Activated CD4-positive, alpha-beta T cell treated with anti-CD3 and anti-CD28 coated beads, Interleukin-2, amount 50 U/mL, for 16 hours (primary cell): ENCODE measurements around the gene MYCL.
A peak's percentile ranks its signal among the peaks of the same experiment; 100 is the strongest.
"Not testable (repeated sequence)": the region's sequence is repeated elsewhere in the genome, so short reads cannot be mapped to it uniquely, and the experiment has no call there.

Source experiments
- DNase-seq: peaks from one replicate; pipeline ENCODE4 v3.0.0-alpha.2; 2020

The MYCL gene

GRCh38 chr1:39915499-39916129, 13.9 kb upstream of the MYCL start:
- no peak for DNase-seq

DNA sequence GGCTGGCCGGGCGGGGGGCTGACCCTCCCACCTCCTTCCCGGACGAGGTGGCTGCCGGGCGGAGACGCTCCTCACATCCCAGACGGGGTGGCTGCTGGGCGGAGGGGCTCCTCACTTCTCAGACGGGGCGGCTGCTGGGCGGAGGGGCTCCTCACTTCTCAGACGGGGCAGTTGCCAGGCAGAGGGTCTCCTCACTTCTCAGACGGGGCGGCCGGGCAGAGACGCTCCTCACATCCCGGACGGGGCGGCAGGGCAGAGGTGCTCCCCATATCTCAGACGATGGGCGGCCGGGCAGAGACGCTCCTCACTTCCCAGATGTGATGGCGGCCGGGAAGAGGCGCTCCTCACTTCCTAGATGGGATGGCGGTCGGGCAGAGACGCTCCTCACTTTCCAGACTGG, 11.4 kb upstream of the MYCL start:
- DNase-seq = not testable (repeated sequence)

DNA sequence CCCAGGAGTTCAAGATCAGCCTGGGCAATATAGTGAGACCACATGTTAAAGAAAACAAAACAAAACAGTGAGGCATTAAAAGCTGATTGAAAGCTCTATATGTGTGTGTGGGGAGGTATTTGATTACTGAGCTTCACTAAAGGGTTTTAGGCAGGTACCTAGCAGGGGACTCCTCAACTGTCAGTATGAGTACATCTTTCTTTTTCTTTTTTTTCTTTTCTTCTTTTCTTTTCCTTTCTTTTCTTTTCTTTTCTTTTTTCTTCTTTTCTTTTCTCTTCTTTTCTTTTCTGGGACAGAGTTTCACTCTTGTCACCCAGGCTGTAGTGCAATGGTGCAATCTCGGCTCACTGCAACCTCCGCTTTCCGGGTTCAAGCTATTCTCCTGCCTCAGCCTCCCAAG, 8.5 kb upstream of the MYCL start:
- no peak for DNase-seq

DNA sequence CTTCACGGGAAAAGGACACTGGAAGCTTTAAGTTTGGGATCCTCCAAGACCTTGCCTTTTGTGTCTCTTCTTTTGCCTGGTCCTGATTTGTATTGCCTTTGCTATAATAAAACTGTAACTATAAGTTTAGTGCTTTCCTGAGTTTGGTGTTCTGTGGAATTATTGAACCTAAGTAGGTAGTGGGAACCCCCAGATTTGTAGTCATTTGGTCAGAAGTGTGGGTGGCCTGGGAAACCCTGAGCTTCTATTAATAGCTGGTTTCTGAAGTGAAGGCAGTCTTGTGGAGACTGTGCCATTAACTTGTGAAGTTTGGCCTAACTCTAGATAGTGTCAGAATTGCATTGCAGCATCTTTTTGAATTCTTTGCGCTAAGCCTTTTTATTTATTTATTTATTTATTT, 6.8 kb upstream of the MYCL start:
- no peak for DNase-seq

- DNase-seq = no peak
Observed at GRCh38 chr1:39907528-39908453, 6.1 kb upstream of the MYCL start.

DNA sequence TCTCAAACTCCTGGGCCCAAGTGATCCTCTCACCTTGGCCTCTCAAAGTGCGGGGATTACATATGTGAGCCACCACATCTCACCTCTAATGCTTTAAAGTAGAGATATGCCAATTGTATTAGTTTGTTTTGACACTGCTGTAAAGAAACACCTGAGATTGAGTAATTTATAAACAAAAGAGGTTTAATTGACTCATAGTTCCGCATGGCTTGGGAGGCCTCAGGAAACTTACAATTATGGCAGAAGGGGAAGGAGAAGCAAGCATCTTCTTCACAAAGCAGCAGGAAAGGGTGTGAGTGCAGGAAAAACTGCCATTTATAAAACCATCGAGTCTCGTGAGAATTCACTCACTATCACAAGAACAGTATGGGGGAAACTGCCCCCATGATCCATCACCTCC, 3.5 kb upstream of the MYCL start:
- DNase-seq = no peak

DNA sequence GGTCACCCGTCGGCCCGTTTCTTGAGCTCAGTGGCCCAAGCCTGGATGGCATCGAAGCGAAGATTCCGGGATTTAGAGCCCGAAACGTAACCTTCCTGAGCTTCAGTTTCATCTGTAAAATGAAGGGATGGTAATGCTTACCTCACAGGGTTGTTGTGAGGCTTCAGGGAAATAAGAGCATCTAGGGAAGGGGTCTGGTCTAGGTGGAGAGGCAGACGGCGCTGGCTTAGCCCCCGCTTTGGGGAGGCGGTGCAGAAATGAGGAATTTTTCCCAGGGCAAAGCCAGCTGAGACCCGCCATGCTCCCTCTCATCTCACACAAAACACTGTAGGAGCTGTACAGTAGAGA, 717 bp upstream of the MYCL start:
- DNase-seq = no peak

- no peak for DNase-seq
Observed at GRCh38 chr1:39901464-39901713, 328 bp downstream of the MYCL start.

DNA sequence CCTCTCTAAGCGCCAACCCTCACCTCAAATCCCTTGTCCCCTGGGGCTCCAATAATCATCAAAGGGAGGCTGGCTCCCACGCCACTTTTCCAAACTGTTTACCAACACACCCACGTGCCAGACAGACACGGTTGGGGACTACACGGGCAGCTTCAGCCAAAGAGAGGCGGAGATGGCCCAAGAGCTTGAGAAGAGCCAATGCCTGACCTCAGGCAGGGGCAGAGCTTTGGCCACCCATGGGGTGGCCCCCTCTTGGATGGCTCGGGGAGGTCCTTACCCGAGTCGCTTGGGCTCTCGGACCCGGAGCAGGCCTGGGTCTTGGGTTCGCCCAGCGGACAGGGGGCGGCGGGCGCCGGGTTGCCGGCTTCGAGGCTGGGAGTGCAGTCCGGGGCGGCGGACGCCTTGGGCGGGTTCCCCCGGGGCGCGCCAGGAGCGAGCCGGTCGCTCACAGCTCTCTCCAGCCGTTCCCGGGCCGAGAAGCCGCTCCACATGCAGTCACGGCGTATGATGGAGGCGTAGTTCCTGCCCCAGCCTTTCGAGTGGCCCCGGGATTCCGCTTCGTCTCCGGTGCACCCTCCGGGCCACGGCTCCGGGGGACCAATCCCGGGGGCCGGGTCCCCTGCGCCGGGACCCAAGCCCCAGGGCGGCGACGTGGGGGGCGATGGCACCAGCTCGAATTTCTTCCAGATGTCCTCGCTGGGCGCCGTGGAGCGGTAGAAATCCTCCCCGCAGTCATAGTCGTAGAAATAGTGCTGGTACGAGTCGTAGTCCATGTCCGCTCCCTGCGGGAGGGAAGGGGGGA, 854 bp downstream of the MYCL start:
- DNase-seq = no peak

DNA sequence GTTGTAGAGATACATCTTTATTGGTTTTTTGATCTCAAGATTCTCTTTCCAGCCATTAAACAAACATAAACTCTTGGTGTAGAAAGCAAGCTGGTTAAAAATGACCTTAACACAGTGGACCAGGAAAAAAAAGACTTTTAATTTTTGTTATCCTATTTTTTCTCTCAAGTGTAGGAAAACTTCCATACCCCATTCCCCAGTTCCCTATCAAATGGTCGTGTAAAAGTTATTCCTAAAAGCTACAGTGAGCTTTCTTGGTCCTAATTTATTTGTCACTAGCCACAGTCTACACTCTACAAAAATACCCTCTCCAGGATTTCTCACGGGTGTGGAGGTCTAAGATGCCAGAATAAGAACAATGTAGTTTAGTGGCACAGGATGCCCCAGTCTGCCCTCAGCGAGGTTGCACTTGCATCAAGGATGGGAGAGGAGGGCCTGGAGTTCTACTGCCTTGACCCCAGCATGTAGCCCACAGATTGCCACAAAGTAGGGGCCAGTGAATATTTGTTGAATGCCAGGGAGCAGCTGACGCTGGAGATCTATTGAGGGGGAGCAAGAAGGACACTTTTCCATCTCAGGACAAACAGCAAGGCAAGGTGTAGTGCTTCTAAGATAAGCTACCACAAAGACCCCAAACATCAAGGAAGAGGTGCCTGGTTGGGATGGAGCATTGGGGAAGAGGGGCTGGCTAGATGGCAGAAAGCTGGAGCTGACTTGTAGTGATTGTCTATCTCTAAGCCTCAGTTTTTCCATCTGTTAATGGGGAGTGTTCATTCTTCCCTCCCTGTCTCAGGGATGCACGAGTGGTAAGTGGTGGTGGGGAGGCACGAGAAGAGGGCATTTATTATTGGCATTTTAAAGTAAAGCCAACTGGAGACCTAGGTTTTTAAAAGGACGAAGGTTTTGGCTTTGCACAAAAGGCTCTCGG, 1.8 kb downstream of the MYCL start:
- no peak for DNase-seq

- peak; percentile 12 for DNase-seq
Observed at GRCh38 chr1:39898648-39899603, 2.8 kb downstream of the MYCL start.

DNA sequence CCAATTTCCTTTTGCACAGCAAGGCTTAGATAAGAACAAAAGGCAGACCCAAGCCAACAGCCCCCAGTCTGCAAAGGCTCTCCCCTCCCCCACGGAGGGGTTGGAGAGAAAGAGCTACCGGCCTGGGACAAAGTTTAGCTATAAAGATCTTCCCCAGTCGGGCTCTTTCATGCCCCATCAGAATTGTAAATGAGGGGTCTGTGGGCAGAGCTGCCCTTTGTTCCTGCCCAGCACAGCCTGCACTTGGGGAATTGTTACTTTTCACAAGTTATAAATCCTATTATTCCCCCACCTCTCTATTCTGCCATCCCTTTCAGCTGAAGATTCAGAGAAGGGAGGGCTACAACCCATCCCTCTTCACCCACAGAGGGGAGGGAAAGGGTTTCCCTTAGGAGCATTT, 3.5 kb downstream of the MYCL start:
- DNase-seq = no peak

DNA sequence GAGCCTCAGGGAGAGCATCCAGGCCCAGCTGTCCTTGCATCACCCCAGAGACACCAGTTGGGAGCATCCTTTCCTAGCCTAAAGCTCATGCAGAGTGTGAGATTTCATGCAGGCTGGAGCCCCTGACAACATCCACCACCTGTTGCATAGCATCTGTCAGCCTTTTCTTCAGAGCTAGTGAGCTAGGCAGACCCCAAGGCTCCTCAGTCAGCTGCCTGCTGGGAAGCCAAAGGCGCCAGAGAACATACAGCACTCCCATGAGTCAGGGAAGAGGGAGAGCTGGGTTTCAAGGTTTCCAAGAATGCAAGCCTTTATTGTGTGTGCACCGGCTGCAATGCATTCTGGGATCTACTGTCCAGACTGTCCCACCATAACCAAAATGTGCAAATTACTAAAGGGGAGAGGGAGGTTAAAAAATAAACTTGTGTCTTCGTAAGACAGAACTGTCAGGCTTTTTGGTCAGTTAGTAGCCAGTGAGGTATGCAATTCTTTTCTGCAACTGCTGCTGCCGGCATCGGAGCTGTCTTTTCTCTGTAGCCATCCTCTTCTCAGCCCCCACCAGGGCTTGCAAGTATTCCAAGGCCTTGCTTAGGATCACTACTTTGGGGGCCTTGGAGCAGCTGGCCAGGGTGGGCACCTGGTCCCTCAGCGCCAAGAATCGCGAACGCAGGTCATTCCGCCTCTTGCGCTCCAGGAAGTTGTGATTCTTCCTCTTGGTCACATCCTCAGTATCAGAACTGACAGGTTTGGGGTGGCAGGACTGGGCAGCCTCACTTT, 4.6 kb downstream of the MYCL start:
- no peak for DNase-seq

DNA sequence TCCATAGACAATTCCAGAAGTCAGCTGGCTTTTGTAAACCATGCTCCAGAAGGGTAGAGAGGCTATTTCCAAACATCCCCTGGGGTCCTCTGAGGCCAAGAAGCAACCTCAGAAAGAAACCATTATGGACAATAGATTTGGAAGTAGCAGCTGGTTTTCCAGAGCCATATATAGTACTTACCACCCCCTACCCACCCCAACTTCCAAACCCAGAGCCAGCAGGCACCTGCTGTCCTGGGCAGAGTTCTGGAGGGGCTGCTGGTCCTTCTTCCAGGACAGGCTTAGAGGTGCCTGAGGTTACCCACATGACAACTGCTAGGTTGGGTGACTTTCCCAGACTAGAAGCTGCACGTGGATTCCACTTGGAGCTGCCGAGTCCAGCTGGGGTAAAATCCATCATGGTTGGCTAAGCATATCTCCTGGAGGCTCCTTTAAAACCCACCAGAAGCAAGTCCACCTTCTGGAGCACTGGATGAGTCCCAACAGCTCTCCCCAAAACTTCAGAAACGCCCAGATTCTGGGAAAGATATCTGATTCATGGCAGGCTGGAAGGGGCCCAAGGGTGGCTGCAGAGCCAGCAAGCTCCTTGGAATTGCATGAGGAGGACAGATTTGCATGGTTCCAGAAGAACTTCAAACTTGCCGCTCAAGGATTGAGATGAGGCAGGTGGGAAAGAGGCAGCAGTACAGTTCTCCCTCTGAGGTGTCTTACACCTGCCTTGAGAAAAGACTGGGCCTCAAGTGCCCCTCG, 5.8 kb downstream of the MYCL start:
- no peak for DNase-seq

- no peak for DNase-seq
Observed at GRCh38 chr1:39894884-39895495, 6.7 kb downstream of the MYCL start.

DNA sequence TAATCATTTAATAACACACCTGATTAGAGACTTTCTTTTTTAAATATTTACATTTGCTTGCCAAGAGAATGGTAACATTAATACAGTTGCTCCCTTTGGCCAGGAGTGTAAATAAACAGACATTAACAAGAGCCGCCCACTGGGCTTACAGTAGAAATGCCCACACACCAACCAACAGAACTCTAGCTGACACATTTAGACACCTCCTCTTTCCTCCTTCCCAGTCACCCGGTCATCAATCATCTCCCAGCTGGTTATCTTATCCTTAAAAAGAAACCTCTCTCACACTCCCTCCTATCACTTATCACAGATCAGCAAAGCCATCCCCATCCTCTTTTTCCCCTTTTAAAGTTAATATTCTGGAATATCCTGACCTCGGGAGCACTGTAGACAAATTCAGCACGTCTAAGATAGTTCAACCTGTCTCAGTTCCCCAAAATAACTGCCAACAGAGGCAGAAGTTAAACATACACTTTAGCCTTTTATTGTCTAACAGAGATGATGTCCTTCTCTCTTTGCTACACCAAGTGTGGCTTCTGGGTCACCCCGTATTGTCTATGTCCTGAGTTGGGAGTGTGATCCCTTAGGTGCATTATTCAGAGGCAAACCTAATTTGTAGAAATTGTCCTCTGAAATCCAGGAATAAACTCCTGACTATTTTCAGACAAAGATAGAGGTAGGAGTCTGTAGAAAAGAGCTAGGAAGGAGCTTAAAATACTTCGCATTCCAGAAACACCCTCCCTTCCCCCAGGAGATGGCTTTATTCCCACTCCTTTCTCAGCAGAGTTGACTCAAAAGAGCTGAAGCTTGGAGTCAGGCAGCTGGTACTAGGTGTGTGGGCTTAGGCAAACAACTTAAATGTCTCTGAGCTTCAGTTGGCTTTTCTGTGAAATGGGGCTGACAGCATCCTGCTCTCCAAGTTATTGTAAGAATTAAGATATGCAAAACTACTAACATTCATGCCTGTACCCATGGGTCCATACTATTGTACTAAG, 8.8 kb downstream of the MYCL start:
- no peak for DNase-seq

DNA sequence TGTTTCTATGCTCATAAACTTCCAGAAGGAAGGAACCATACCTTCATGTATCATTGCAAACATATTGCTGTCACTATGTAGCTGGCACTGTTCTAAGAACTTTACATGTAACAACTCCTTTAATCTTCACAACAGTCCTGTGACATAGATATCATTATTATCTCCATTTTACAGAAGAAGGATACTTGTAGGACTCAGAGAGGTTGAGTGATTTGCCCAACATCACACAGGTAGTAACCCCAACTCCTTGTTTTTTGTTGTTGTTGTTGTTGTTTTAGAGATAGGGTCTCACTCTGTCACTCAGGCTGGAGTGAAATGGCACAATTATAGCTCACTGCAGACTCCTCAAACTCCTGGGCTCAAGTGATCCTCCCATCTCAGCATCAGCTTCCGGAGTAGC, 10.8 kb downstream of the MYCL start:
- no peak for DNase-seq

DNA sequence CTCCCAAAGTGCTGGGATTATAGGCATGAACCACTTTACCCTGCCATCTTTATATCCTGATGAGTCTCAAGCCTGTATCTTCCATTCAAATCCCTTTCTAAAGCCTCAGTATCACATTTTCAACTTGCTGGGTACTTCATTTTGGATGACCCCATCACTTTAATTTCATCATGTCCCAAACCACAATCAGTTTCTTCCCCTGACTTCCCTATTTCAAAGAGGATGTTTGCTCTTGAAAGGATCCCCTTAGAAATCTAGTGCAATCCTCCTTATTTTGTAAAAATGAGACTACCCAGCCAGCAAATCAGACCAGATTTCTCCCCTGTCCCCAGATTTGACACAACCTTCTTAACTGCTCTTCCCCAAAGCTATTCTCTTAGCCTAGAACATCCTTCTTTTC, 11.4 kb downstream of the MYCL start:
- DNase-seq = no peak
